Measurements from ENCODE around the gene TEX14. TPM values are rescaled to one million over a fixed set of nuclear protein-coding genes. Genes with fewer than 3 reads are reported as not detected.

Gene TEX14
- total RNA-seq, 4 donors from 2014 or later = 0.13 to 0.19 TPM; not detected in 2

GRCh38 chr17:58569196-58569595 lies 122.6 kb downstream of the TEX14 start:
- TF ChIP-seq, protein P1, sequence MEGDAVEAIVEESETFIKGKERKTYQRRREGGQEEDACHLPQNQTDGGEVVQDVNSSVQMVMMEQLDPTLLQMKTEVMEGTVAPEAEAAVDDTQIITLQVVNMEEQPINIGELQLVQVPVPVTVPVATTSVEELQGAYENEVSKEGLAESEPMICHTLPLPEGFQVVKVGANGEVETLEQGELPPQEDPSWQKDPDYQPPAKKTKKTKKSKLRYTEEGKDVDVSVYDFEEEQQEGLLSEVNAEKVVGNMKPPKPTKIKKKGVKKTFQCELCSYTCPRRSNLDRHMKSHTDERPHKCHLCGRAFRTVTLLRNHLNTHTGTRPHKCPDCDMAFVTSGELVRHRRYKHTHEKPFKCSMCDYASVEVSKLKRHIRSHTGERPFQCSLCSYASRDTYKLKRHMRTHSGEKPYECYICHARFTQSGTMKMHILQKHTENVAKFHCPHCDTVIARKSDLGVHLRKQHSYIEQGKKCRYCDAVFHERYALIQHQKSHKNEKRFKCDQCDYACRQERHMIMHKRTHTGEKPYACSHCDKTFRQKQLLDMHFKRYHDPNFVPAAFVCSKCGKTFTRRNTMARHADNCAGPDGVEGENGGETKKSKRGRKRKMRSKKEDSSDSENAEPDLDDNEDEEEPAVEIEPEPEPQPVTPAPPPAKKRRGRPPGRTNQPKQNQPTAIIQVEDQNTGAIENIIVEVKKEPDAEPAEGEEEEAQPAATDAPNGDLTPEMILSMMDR (IDR thresholded peaks at IDR 0.05) = no peak
- no peak for TF ChIP-seq POLR2A (IDR thresholded peaks at IDR 0.05)
- no peak for DNase-seq
- no peak overlapping the region for H3K4me3 ChIP-seq
- H3K27ac ChIP-seq = no peak overlapping the region
- H3K9me3 ChIP-seq = no peaks in the 10 kb centered on the region
- no peaks in the 10 kb centered on the region for H3K27me3 ChIP-seq
- WGBS, 2 donors = 86 to 100% methylated on average over 1 of the region's 1 CpG
- no peaks in the 10 kb centered on the region for H3K36me3 ChIP-seq
- intact Hi-C loops (cut with DNase I) = no loop called here
- no peaks in the 10 kb centered on the region for H3K4me1 ChIP-seq

GRCh38 chr17:58568044-58568799 lies 123.6 kb downstream of the TEX14 start:
- Histone ChIP-seq H3K27ac (no peak overlapping the region), H3K4me1 (no peaks in the 10 kb centered on the region), H3K27me3 (no peaks in the 10 kb centered on the region), H3K9me3 (no peaks in the 10 kb centered on the region), H3K4me3 (no peak overlapping the region), H3K36me3 (no peaks in the 10 kb centered on the region)
- intact Hi-C loops (cut with DNase I) = no loop called here
- no peak for TF ChIP-seq POLR2A (IDR thresholded peaks at IDR 0.05)
- TF ChIP-seq, protein P1 (IDR thresholded peaks at IDR 0.05) = no peak
- 90% methylated on average over 1 of the region's 1 CpG; no CpG with 5 or more reads in 1 of the 2 donors for WGBS, 2 donors
- DNase-seq = no peak

- TF ChIP-seq, protein P1 (IDR thresholded peaks at IDR 0.05) = no peak
- TF ChIP-seq POLR2A (IDR thresholded peaks at IDR 0.05) = no peak
- Histone ChIP-seq H3K4me3 (no peak overlapping the region), H3K36me3 (no peaks in the 10 kb centered on the region), H3K27ac (no peak overlapping the region), H3K4me1 (no peaks in the 10 kb centered on the region), H3K9me3 (no peaks in the 10 kb centered on the region), H3K27me3 (no peaks in the 10 kb centered on the region)
- intact Hi-C loops (cut with DNase I) = no loop called here
- DNase-seq = no peak
- 62 to 65% methylated on average over 6 to 8 of the region's 8 CpGs for WGBS, 2 donors
Observed at GRCh38 chr17:58565389-58566311, 126.2 kb downstream of the TEX14 start.

GRCh38 chr17:58564971-58565370 lies 126.9 kb downstream of the TEX14 start:
- no peak overlapping the region for H3K4me3 ChIP-seq
- no peaks in the 10 kb centered on the region for H3K27me3 ChIP-seq
- no peaks in the 10 kb centered on the region for H3K36me3 ChIP-seq
- WGBS, 2 donors = 60 to 64% methylated on average over 1 of the region's 1 CpG
- no peak overlapping the region for H3K27ac ChIP-seq
- H3K4me1 ChIP-seq = no peaks in the 10 kb centered on the region
- TF ChIP-seq, protein P1 (IDR thresholded peaks at IDR 0.05) = no peak
- no peak for TF ChIP-seq POLR2A (IDR thresholded peaks at IDR 0.05)
- intact Hi-C loops (cut with DNase I) = no loop called here
- no peak for DNase-seq
- H3K9me3 ChIP-seq = no peaks in the 10 kb centered on the region

DNA sequence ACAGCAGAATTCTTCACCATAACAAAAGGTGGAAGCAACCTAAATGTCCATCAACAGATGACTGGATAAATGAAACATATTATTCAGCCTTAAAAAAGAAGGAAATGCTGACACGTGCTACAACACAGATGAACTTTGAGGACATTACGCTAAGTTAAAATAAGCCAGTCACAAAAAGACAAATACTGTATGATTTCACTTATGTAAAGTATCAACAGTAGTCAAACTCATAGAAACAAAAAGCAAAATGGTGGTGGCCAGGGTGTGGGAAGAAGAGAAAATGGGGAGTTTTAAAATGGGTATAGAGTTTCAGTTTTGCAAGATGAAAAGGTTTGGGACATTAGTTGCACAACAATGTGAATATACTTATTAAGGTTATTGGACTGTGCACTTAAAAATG lies 127.6 kb downstream of the TEX14 start:
- H3K9me3 ChIP-seq = no peaks in the 10 kb centered on the region
- no peaks in the 10 kb centered on the region for H3K36me3 ChIP-seq
- no peak for TF ChIP-seq POLR2A (IDR thresholded peaks at IDR 0.05)
- H3K27me3 ChIP-seq = no peaks in the 10 kb centered on the region
- intact Hi-C loops (cut with DNase I) = no loop called here
- H3K27ac ChIP-seq = no peak overlapping the region
- H3K4me3 ChIP-seq = no peak overlapping the region
- H3K4me1 ChIP-seq = no peaks in the 10 kb centered on the region
- 77 to 79% methylated on average over 2 of the region's 2 CpGs for WGBS, 2 donors
- no peak for DNase-seq
